Measurements from ENCODE around the gene TRAPPC10. TPM values are rescaled to one million over a fixed set of nuclear protein-coding genes. Genes with fewer than 3 reads are reported as not detected.

Gene TRAPPC10
- total RNA-seq, 2 experiments from 2014 or later: 98.1 to 101 TPM

- Histone ChIP-seq H3K4me1 (ENCODE audit: insufficient read depth, low read length) (peaks cover 7% of the 10 kb centered on the region), H3K36me3 (ENCODE audit: insufficient read depth, low read length) (peaks cover 22% of the 10 kb centered on the region), H3K27ac (ENCODE audit: low read depth in 1 of 2, low read length in 2 of 2) (no peak overlapping the region), H3K27me3 (ENCODE audit: control insufficient read depth in 1 of 2, insufficient read depth in 2 of 2, low read length in 2 of 2) (no peaks in the 10 kb centered on the region), H3K9me3 (ENCODE audit: control insufficient read depth in 1 of 2, insufficient read depth in 1 of 2, low read length in 2 of 2) (no peaks in the 10 kb centered on the region), H3K4me3 (ENCODE audit: low read length) (no peak overlapping the region)
- DNase-seq: no peak
- Mint-ChIP-seq H3K4me3 (no peak overlapping the region), H3K36me3 (ENCODE audit: low read depth) (peaks cover 18% of the 10 kb centered on the region), H3K27me3 (no peaks in the 10 kb centered on the region), H3K4me1 (ENCODE audit: low read depth) (peaks cover 20% of the 10 kb centered on the region), H3K9me3 (no peaks in the 10 kb centered on the region), H3K27ac (peak overlapping the region; percentile 31)
- TF ChIP-seq, protein P1, sequence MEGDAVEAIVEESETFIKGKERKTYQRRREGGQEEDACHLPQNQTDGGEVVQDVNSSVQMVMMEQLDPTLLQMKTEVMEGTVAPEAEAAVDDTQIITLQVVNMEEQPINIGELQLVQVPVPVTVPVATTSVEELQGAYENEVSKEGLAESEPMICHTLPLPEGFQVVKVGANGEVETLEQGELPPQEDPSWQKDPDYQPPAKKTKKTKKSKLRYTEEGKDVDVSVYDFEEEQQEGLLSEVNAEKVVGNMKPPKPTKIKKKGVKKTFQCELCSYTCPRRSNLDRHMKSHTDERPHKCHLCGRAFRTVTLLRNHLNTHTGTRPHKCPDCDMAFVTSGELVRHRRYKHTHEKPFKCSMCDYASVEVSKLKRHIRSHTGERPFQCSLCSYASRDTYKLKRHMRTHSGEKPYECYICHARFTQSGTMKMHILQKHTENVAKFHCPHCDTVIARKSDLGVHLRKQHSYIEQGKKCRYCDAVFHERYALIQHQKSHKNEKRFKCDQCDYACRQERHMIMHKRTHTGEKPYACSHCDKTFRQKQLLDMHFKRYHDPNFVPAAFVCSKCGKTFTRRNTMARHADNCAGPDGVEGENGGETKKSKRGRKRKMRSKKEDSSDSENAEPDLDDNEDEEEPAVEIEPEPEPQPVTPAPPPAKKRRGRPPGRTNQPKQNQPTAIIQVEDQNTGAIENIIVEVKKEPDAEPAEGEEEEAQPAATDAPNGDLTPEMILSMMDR (IDR thresholded peaks at IDR 0.05): no peak
- ChIA-PET POLR2A (no interaction called here), CTCF (interaction anchor here (1.7 kb wide), 1 partner anchor 9 kb away, joined by 7 read pairs; no protein-coding TSS in a partner anchor)
- ATAC-seq (ENCODE audit: poor library complexity): no peak
- intact Hi-C loops (cut with DNase I, micrococcal nuclease): loop anchor here in 1 of 2 experiments (10.0 kb wide), 1 partner anchor 51 kb away; no protein-coding TSS in a partner anchor
Measured at GRCh38 chr21:43983860-43984420, 28.2 kb upstream of the TRAPPC10 start.

- ChIA-PET CTCF (interaction anchor here (0.7 to 1.7 kb wide), 2 partner anchors 10 to 1093 kb away, joined by 3 to 7 read pairs; no protein-coding TSS in a partner anchor), POLR2A (interaction anchor here (0.6 kb wide), 1 partner anchor 100 kb away, joined by 3 read pairs; no protein-coding TSS in a partner anchor)
- Histone ChIP-seq H3K27ac (ENCODE audit: low read depth in 1 of 2, low read length in 2 of 2) (no peak overlapping the region), H3K36me3 (ENCODE audit: insufficient read depth, low read length) (peaks cover 19% of the 10 kb centered on the region), H3K4me3 (ENCODE audit: low read length) (no peak overlapping the region), H3K27me3 (ENCODE audit: control insufficient read depth in 1 of 2, insufficient read depth in 2 of 2, low read length in 2 of 2) (no peaks in the 10 kb centered on the region), H3K9me3 (ENCODE audit: control insufficient read depth in 1 of 2, insufficient read depth in 1 of 2, low read length in 2 of 2) (no peaks in the 10 kb centered on the region), H3K4me1 (ENCODE audit: insufficient read depth, low read length) (peaks cover 7% of the 10 kb centered on the region)
- Mint-ChIP-seq H3K27ac (peak overlapping the region; percentile 73), H3K4me1 (ENCODE audit: low read depth) (peaks cover 20% of the 10 kb centered on the region), H3K4me3 (no peak overlapping the region), H3K27me3 (no peaks in the 10 kb centered on the region), H3K36me3 (ENCODE audit: low read depth) (peaks cover 11% of the 10 kb centered on the region), H3K9me3 (no peaks in the 10 kb centered on the region)
- ATAC-seq (ENCODE audit: poor library complexity): peak; percentile 68
- intact Hi-C loops (cut with DNase I, micrococcal nuclease): loop anchor here in 1 of 2 experiments (10.0 kb wide), 1 partner anchor 50 kb away; no protein-coding TSS in a partner anchor
- TF ChIP-seq, protein P1 (IDR thresholded peaks at IDR 0.05): no peak
- DNase-seq: peak in 1 of 14 experiments; percentile 13
Measured at GRCh38 chr21:43984905-43985689, 27.0 kb upstream of the TRAPPC10 start.

DNA sequence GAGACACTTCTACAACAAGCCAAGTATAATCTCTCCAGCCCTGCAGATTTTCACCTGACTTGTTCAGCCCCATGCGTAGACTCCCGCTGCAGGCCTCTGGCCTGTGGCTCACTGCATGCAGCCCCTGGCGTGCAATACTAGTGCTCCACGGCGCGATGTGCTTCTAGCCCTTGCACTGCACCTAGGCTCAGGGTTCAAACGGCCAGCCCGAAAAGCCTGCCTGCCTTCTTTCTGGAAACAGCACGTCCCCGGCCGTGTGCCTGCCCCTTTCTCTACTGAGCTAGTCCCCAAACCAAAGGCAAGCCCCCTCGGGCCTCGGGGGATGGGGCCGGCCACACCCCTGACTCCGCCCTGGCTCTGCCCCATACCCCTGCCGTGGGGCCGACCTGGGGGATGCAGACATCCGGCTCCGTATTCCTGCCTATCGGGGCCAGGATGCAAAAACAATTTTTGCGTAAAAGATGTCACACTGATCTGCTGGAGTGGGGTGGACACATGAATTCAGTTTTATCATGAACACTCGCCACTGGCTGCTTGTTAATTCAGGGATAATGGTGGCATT lies 26.3 kb upstream of the TRAPPC10 start:
- Histone ChIP-seq H3K27ac (ENCODE audit: low read depth in 1 of 2, low read length in 2 of 2) (no peak overlapping the region), H3K36me3 (ENCODE audit: insufficient read depth, low read length) (peaks cover 14% of the 10 kb centered on the region), H3K4me1 (ENCODE audit: insufficient read depth, low read length) (peaks cover 7% of the 10 kb centered on the region), H3K27me3 (ENCODE audit: control insufficient read depth in 1 of 2, insufficient read depth in 2 of 2, low read length in 2 of 2) (no peaks in the 10 kb centered on the region), H3K9me3 (ENCODE audit: control insufficient read depth in 1 of 2, insufficient read depth in 1 of 2, low read length in 2 of 2) (no peaks in the 10 kb centered on the region), H3K4me3 (ENCODE audit: low read length) (no peak overlapping the region)
- Mint-ChIP-seq H3K4me3 (no peak overlapping the region), H3K27ac (peak overlapping the region; percentile 73), H3K9me3 (no peaks in the 10 kb centered on the region), H3K27me3 (no peaks in the 10 kb centered on the region), H3K4me1 (ENCODE audit: low read depth) (peaks cover 20% of the 10 kb centered on the region), H3K36me3 (ENCODE audit: low read depth) (peaks cover 9% of the 10 kb centered on the region)
- ChIA-PET POLR2A (no interaction called here), CTCF (interaction anchor here (0.7 to 1.7 kb wide), 3 partner anchors 10 to 1093 kb away, joined by 3 to 7 read pairs (median 4); no protein-coding TSS in a partner anchor)
- ATAC-seq (ENCODE audit: poor library complexity): peak; percentile 25
- TF ChIP-seq, protein P1 (IDR thresholded peaks at IDR 0.05): no peak
- intact Hi-C loops (cut with DNase I, micrococcal nuclease): loop anchor here in 1 of 2 experiments (10.0 kb wide), 1 partner anchor 49 kb away; no protein-coding TSS in a partner anchor
- peak in 1 of 14 experiments; percentile 13 for DNase-seq
